GM19099 (cell line): ENCODE data around the gene TREM1.

Experiments used
- POLR2A ChIP-seq: IDR thresholded peaks from 3 replicates; pipeline ENCODE4 v1.6.1; 2011; ENCODE audit warnings: low read depth; ENCODE audit not compliant: insufficient read length; ENCODE audit errors: extremely low read depth

TREM1 gene

GRCh38 chr6:41274256-41274655, 12.2 kb downstream of the TREM1 start:
- no peak for TF ChIP-seq POLR2A

- TF ChIP-seq POLR2A: no peak
Measured at GRCh38 chr6:41273714-41274113, 12.8 kb downstream of the TREM1 start.

GRCh38 chr6:41272591-41273240, 13.8 kb downstream of the TREM1 start:
- no peak for TF ChIP-seq POLR2A

GRCh38 chr6:41271901-41272395, 14.5 kb downstream of the TREM1 start:
- no peak for TF ChIP-seq POLR2A

GRCh38 chr6:41269716-41270115, 16.8 kb downstream of the TREM1 start:
- no peak for TF ChIP-seq POLR2A

GRCh38 chr6:41269166-41269565, 17.3 kb downstream of the TREM1 start:
- no peak for TF ChIP-seq POLR2A

- TF ChIP-seq POLR2A: no peak
Measured at GRCh38 chr6:41268478-41268877, 18.0 kb downstream of the TREM1 start.

GRCh38 chr6:41266541-41266940, 19.9 kb downstream of the TREM1 start:
- TF ChIP-seq POLR2A: no peak

GRCh38 chr6:41263267-41263666, 23.2 kb downstream of the TREM1 start:
- no peak for TF ChIP-seq POLR2A

- TF ChIP-seq POLR2A: no peak
Measured at GRCh38 chr6:41262401-41262800, 24.1 kb downstream of the TREM1 start.

GRCh38 chr6:41258196-41258493, 28.3 kb downstream of the TREM1 start:
- no peak for TF ChIP-seq POLR2A

- TF ChIP-seq POLR2A: no peak
Measured at GRCh38 chr6:41257369-41258195, 28.9 kb downstream of the TREM1 start.

- TF ChIP-seq POLR2A: no peak
Measured at GRCh38 chr6:41256383-41256782, 30.1 kb downstream of the TREM1 start.

GRCh38 chr6:41255638-41256246, 30.7 kb downstream of the TREM1 start:
- TF ChIP-seq POLR2A: no peak

GRCh38 chr6:41255110-41255509, 31.4 kb downstream of the TREM1 start:
- no peak for TF ChIP-seq POLR2A

GRCh38 chr6:41252401-41253169, 33.9 kb downstream of the TREM1 start:
- no peak for TF ChIP-seq POLR2A
